Mesenchymal stem cell (in vitro differentiated cells and primary cell): Measurements from ENCODE around the gene PADI4. TPM values are rescaled to one million over a fixed set of nuclear protein-coding genes. Genes with fewer than 3 reads are reported as not detected.

Source experiments
- DNase-seq: peaks from one replicate; pipeline ENCODE4 v3.0.0-alpha.2; 2013
- H2AFZ ChIP-seq: one replicate; pipeline ENCODE4 v1.6.1; 2013; ENCODE audit warnings: low read depth, mild to moderate bottlenecking, control low read depth, inconsistent platforms, low read length, moderate library complexity
- H2AK5ac ChIP-seq: 2 replicates; pipeline ENCODE4 v1.6.1; 2013; ENCODE audit warnings: low read length, moderate library complexity, mild to moderate bottlenecking, inconsistent platforms; ENCODE audit not compliant: severe bottlenecking
- H2BK120ac ChIP-seq: one replicate; pipeline ENCODE4 v1.6.1; 2013; ENCODE audit warnings: low read depth, mild to moderate bottlenecking, inconsistent platforms, low read length, moderate library complexity
- H2BK12ac ChIP-seq, 2 experiments: one replicate each; pipeline ENCODE4 v1.6.1; 2013; ENCODE audit warnings: inconsistent platforms in 2 of 2, low read length in 2 of 2, mild to moderate bottlenecking in 2 of 2, moderate library complexity in 2 of 2, control low read depth in 1 of 2
- H2BK15ac ChIP-seq: one replicate; pipeline ENCODE4 v1.6.1; 2013; ENCODE audit warnings: mild to moderate bottlenecking, low read depth, inconsistent platforms; ENCODE audit not compliant: poor library complexity, severe bottlenecking
- H2BK5ac ChIP-seq: 2 replicates; pipeline ENCODE4 v1.6.1; 2013; ENCODE audit warnings: low read depth, mild to moderate bottlenecking, low read length, control low read depth, inconsistent platforms; ENCODE audit not compliant: poor library complexity, severe bottlenecking
- H3K14ac ChIP-seq, 2 experiments: one replicate each; pipeline ENCODE4 v1.6.1; 2013; ENCODE audit warnings: inconsistent platforms in 2 of 2, low read length in 2 of 2, control low read depth in 1 of 2, mild to moderate bottlenecking in 1 of 2, moderate library complexity in 1 of 2
- H3K18ac ChIP-seq, 2 experiments: one replicate each; pipeline ENCODE4 v1.6.1; 2013; ENCODE audit warnings: inconsistent platforms in 2 of 2, low read length in 2 of 2, control low read depth in 1 of 2, low read depth in 1 of 2, mild to moderate bottlenecking in 1 of 2
- H3K23ac ChIP-seq, 2 experiments: one replicate each; pipeline ENCODE4 v1.6.1; 2013; ENCODE audit warnings: inconsistent platforms in 2 of 2, low read length in 2 of 2, mild to moderate bottlenecking in 2 of 2, moderate library complexity in 2 of 2, control low read depth in 1 of 2
- H3K27ac ChIP-seq: 2 replicates; pipeline ENCODE4 v1.5.1; 2013; ENCODE audit warnings: mild to moderate bottlenecking, moderate library complexity, low read length, control low read depth, inconsistent platforms; ENCODE audit not compliant: poor library complexity, severe bottlenecking
- H3K27me3 ChIP-seq, 2 experiments: 2 replicates each; pipeline versions ENCODE4 v1.6.1 to v1.7.0; 2013; ENCODE audit warnings: low read length in 2 of 2, mild to moderate bottlenecking in 2 of 2, moderate library complexity in 2 of 2, control low read depth in 1 of 2, inconsistent platforms in 1 of 2; ENCODE audit not compliant: control insufficient read depth in 1 of 2, insufficient read depth in 1 of 2
- H3K36me3 ChIP-seq, 2 experiments: 2 replicates each; pipeline versions ENCODE4 v1.6.1 to v1.7.0; 2013; ENCODE audit warnings: low read length in 2 of 2, control low read depth in 1 of 2, inconsistent platforms in 1 of 2, low read depth in 1 of 2, mild to moderate bottlenecking in 1 of 2; ENCODE audit not compliant: insufficient read depth in 2 of 2, control insufficient read depth in 1 of 2
- H3K4ac ChIP-seq, 2 experiments: one replicate each; pipeline ENCODE4 v1.6.1; 2013; ENCODE audit warnings: inconsistent platforms in 2 of 2, low read length in 2 of 2, mild to moderate bottlenecking in 2 of 2, moderate library complexity in 2 of 2, control low read depth in 1 of 2, low read depth in 1 of 2
- H3K4me1 ChIP-seq: 2 replicates; pipeline ENCODE4 v1.6.1; 2013; ENCODE audit warnings: low read depth, low read length, control low read depth; ENCODE audit not compliant: control insufficient read depth, insufficient read depth
- H3K4me2 ChIP-seq: 2 replicates; pipeline ENCODE4 v1.6.1; 2013; ENCODE audit warnings: low read length, mild to moderate bottlenecking, inconsistent platforms; ENCODE audit not compliant: poor library complexity, severe bottlenecking
- H3K4me3 ChIP-seq, 2 experiments: 2 replicates each; pipeline versions ENCODE4 v1.5.1 to v1.7.0; 2013; ENCODE audit warnings: low read length in 2 of 2, mild to moderate bottlenecking in 2 of 2, control low read depth in 1 of 2, low read depth in 1 of 2; ENCODE audit not compliant: insufficient read depth in 1 of 2
- H3K79me1 ChIP-seq: replicated peaks from 2 replicates; pipeline ENCODE4 v1.6.1; 2013; ENCODE audit warnings: mild to moderate bottlenecking, control low read depth, low read length, inconsistent platforms; ENCODE audit not compliant: poor library complexity, severe bottlenecking
- H3K9ac ChIP-seq: 2 replicates; pipeline ENCODE4 v1.7.0; 2013; ENCODE audit warnings: mild to moderate bottlenecking, low read length, moderate library complexity
- H3K9me3 ChIP-seq: 2 replicates; pipeline ENCODE4 v1.7.0; 2013; ENCODE audit warnings: mild to moderate bottlenecking, low read length; ENCODE audit not compliant: control insufficient read depth
- H4K8ac ChIP-seq: one replicate; pipeline ENCODE4 v1.6.1; 2013; ENCODE audit warnings: inconsistent platforms, mild to moderate bottlenecking, low read length, moderate library complexity
- H4K91ac ChIP-seq: one replicate; pipeline ENCODE4 v1.6.1; 2013; ENCODE audit warnings: mild to moderate bottlenecking, low read length, inconsistent platforms
- WGBS: methylation state at CpG from one replicate; pipeline ENCODE4 v1.1.7; 2013; ENCODE audit warnings: mixed read lengths; 5-methylcytosine and 5-hydroxymethylcytosine counted together
- polyA plus RNA-seq, 2 experiments: library from polyadenylated mRNA; stranded (reverse); fragments of 200-250 nt; gene quantifications; one replicate each; pipeline ENCODE4 v1.2.3, GENCODE V29; 2013

The PADI4 gene, protein sequence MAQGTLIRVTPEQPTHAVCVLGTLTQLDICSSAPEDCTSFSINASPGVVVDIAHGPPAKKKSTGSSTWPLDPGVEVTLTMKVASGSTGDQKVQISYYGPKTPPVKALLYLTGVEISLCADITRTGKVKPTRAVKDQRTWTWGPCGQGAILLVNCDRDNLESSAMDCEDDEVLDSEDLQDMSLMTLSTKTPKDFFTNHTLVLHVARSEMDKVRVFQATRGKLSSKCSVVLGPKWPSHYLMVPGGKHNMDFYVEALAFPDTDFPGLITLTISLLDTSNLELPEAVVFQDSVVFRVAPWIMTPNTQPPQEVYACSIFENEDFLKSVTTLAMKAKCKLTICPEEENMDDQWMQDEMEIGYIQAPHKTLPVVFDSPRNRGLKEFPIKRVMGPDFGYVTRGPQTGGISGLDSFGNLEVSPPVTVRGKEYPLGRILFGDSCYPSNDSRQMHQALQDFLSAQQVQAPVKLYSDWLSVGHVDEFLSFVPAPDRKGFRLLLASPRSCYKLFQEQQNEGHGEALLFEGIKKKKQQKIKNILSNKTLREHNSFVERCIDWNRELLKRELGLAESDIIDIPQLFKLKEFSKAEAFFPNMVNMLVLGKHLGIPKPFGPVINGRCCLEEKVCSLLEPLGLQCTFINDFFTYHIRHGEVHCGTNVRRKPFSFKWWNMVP
- polyA plus RNA-seq (2013, experiment 1 of 2) = not detected
- polyA plus RNA-seq (2013, experiment 2 of 2) = not detected

GRCh38 chr1:17307946-17308345 lies at the start of gene PADI4:
Gene PADI4 (plus strand): TSS chr1:17308197. CDS start chr1:17308223, 26 bp downstream.
- no peak within 1 kb of the TSS for H3K27ac ChIP-seq
- no peak within 1 kb of the TSS for H3K4me3 ChIP-seq
- H3K36me3 ChIP-seq = no peaks in the 10 kb centered on the region
- H3K9ac ChIP-seq = no peak within 1 kb of the TSS
- H2AK5ac ChIP-seq = no peak within 1 kb of the TSS
- H3K23ac ChIP-seq = no peak within 1 kb of the TSS
- H3K27me3 ChIP-seq = peaks cover 0 to 84% of the 10 kb centered on the region in 2 experiments
- no peak for DNase-seq
- H4K8ac ChIP-seq = no peak within 1 kb of the TSS
- peaks cover 4% of the 10 kb centered on the region for H3K9me3 ChIP-seq
- no peak within 1 kb of the TSS for H3K14ac ChIP-seq
- H4K91ac ChIP-seq = no peak within 1 kb of the TSS
- no peaks in the 10 kb centered on the region for H3K79me1 ChIP-seq
- peaks cover 17% of the 10 kb centered on the region for H3K4me1 ChIP-seq
- H2BK5ac ChIP-seq = no peak within 1 kb of the TSS
- no peak within 1 kb of the TSS for H2BK120ac ChIP-seq
- no peak within 1 kb of the TSS for H2AFZ ChIP-seq
- no peak within 1 kb of the TSS for H2BK15ac ChIP-seq
- H3K4me2 ChIP-seq = no peak within 1 kb of the TSS
- no peak within 1 kb of the TSS for H3K4ac ChIP-seq
- 82% methylated on average over 8 of the region's 8 CpGs for WGBS
- H2BK12ac ChIP-seq = no peak within 1 kb of the TSS
- no peak within 1 kb of the TSS for H3K18ac ChIP-seq

- Histone ChIP-seq H4K8ac (no peak overlapping the region), H3K27me3 (peaks cover 0 to 63% of the 10 kb centered on the region in 2 experiments), H3K79me1 (no peaks in the 10 kb centered on the region), H2BK5ac (no peak overlapping the region), H3K9ac (no peak overlapping the region), H2BK120ac (no peak overlapping the region), H3K18ac (peak overlapping the region in 1 of 2 experiments; percentile 46), H3K9me3 (peaks cover 3% of the 10 kb centered on the region), H3K4me2 (no peak overlapping the region), H3K4ac (peak overlapping the region in 1 of 2 experiments; percentile 14), H2AFZ (no peak overlapping the region), H2BK15ac (no peak overlapping the region), H3K36me3 (no peaks in the 10 kb centered on the region), H2BK12ac (peak overlapping the region in 1 of 2 experiments; percentile 24), H4K91ac (no peak overlapping the region), H3K14ac (no peak overlapping the region), H3K4me1 (peaks cover 9% of the 10 kb centered on the region), H2AK5ac (no peak overlapping the region), H3K27ac (no peak overlapping the region), H3K4me3 (no peak overlapping the region), H3K23ac (no peak overlapping the region)
- WGBS = 82% methylated on average over 6 of the region's 6 CpGs
- no peak for DNase-seq
Measured at GRCh38 chr1:17258758-17259130, 49.3 kb upstream of the PADI4 start.

DNA sequence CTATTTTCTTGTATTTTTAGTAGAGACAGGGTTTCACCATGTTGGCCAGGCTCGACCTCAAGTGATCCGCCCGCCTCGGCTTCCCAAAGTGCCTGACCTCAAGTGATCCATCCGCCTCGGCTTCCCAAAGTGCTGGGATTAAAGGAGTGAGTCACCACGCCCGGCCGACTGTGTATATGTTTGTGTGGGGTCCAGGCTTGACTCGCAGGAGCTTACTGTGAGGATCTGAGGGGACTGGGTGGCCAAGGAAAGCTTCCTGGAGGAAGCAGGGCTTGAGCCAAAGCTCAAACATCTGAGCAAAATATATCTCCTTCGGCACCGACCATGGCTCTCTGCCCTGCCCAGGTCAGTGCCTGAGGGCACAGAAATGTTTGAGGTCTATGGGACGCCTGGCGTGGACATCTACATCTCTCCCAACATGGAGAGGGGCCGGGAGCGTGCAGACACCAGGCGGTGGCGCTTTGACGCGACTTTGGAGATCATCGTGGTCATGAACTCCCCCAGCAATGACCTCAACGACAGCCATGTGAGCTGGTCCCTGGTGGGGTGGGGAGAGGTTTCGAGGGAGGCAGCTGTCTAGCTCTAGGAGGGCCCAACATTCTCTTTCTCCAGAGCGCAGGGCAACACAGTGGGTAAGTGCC lies 48.6 kb upstream of the PADI4 start:
- no peak overlapping the region for H3K4me3 ChIP-seq
- no peaks in the 10 kb centered on the region for H3K36me3 ChIP-seq
- no peak overlapping the region for H4K8ac ChIP-seq
- no peak overlapping the region for H3K23ac ChIP-seq
- peaks cover 9% of the 10 kb centered on the region for H3K4me1 ChIP-seq
- H3K27ac ChIP-seq = no peak overlapping the region
- H2BK120ac ChIP-seq = no peak overlapping the region
- no peak overlapping the region for H2BK5ac ChIP-seq
- peak; percentile 86 for DNase-seq
- peak overlapping the region in 1 of 2 experiments; percentile 44 for H3K18ac ChIP-seq
- H4K91ac ChIP-seq = peak overlapping the region; percentile 1
- H3K14ac ChIP-seq = no peak overlapping the region
- no peak overlapping the region for H2AK5ac ChIP-seq
- H3K4ac ChIP-seq = no peak overlapping the region
- H3K9ac ChIP-seq = no peak overlapping the region
- no peak overlapping the region for H3K4me2 ChIP-seq
- 47% methylated on average over 24 of the region's 24 CpGs for WGBS
- no peak overlapping the region for H2BK15ac ChIP-seq
- peaks cover 0 to 62% of the 10 kb centered on the region in 2 experiments for H3K27me3 ChIP-seq
- no peaks in the 10 kb centered on the region for H3K79me1 ChIP-seq
- peaks cover 3% of the 10 kb centered on the region for H3K9me3 ChIP-seq
- H2BK12ac ChIP-seq = peak overlapping the region in 1 of 2 experiments; percentile 17
- no peak overlapping the region for H2AFZ ChIP-seq

DNA sequence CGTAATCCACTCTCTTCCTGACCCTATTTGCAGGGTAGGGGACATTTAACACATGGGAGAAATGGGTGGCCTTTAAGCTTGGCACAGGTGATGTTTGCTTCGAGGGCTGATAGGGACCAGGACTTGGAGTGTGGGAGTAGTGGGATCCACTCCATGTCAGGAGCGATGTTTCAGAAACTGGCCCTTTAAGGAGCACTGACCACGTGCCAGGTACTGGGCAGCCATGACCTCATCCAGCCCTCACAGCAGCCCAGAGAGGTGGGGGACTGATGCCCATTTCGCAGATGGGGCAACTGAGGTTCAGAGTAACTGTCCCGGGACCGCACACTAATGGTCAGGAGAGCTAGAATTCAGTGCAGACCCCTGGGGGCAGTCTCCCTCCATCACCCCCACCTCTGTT lies 47.7 kb upstream of the PADI4 start:
- no peak overlapping the region for H3K18ac ChIP-seq
- H3K9me3 ChIP-seq = peaks cover 3% of the 10 kb centered on the region
- H3K14ac ChIP-seq = no peak overlapping the region
- 86% methylated on average over 7 of the region's 7 CpGs for WGBS
- no peak overlapping the region for H3K23ac ChIP-seq
- peaks cover 0 to 58% of the 10 kb centered on the region in 2 experiments for H3K27me3 ChIP-seq
- no peaks in the 10 kb centered on the region for H3K36me3 ChIP-seq
- H2BK12ac ChIP-seq = peak overlapping the region in 1 of 2 experiments; percentile 4
- no peak overlapping the region for H2BK15ac ChIP-seq
- no peak overlapping the region for H3K4ac ChIP-seq
- H2AK5ac ChIP-seq = no peak overlapping the region
- no peak overlapping the region for H3K27ac ChIP-seq
- no peak overlapping the region for H2AFZ ChIP-seq
- H3K9ac ChIP-seq = no peak overlapping the region
- H2BK5ac ChIP-seq = no peak overlapping the region
- no peaks in the 10 kb centered on the region for H3K79me1 ChIP-seq
- no peak overlapping the region for H4K91ac ChIP-seq
- H3K4me2 ChIP-seq = no peak overlapping the region
- H4K8ac ChIP-seq = no peak overlapping the region
- peaks cover 9% of the 10 kb centered on the region for H3K4me1 ChIP-seq
- H3K4me3 ChIP-seq = no peak overlapping the region
- no peak for DNase-seq
- no peak overlapping the region for H2BK120ac ChIP-seq
